Activated T-helper 2 cell treated with anti-CD3 and anti-CD28 coated beads, Interferon-gamma antibody, Interleukin-2, Interleukin-4, amounts not matched to agents 10 μg/mL and 5 μg/mL and 100 μg/mL, durations not matched to agents 14 hours and 24 hours and 36 hours (primary cell): ENCODE data around the gene NUP50. TPM values are rescaled to one million over a fixed set of nuclear protein-coding genes. Genes with fewer than 3 reads are reported as not detected.

Experiments used
- DNase-seq: peaks from one replicate; pipeline ENCODE4 v3.0.0; 2021; ENCODE audit warnings: low spot score
- H3K27ac Mint-ChIP-seq: one replicate; pipeline ENCODE4 v1.8.0; 2021; ENCODE audit warnings: mixed read lengths
- H3K27me3 Mint-ChIP-seq: one replicate; pipeline ENCODE4 v1.8.0; 2021; ENCODE audit warnings: low read depth, mixed read lengths
- H3K36me3 Mint-ChIP-seq: one replicate; pipeline ENCODE4 v1.8.0; 2021; ENCODE audit warnings: low read depth, mixed read lengths
- H3K4me1 Mint-ChIP-seq: one replicate; pipeline ENCODE4 v1.8.0; 2021; ENCODE audit warnings: low read depth, mixed read lengths
- H3K4me3 Mint-ChIP-seq: one replicate; pipeline ENCODE4 v1.8.0; 2021; ENCODE audit warnings: low read depth, mild to moderate bottlenecking, moderate library complexity, mixed read lengths
- H3K9me3 Mint-ChIP-seq: one replicate; pipeline ENCODE4 v1.8.0; 2021; ENCODE audit warnings: mixed read lengths
- intact Hi-C: fragments of 100-400 bp; cut with micrococcal nuclease; formaldehyde crosslinking; loops from one replicate; pipeline ENCODE4 v1.15.1; 2023
- total RNA-seq: library from RNA; stranded (reverse); gene quantifications from 2 replicates; pipeline ENCODE4 v1.2.3, GENCODE V29; 2022

Gene NUP50
- total RNA-seq, 1 donor from 2014 or later, result 150 TPM

- Mint-ChIP-seq H3K27ac (no peak overlapping the region), H3K9me3 (no peaks in the 10 kb centered on the region), H3K36me3 (no peaks in the 10 kb centered on the region), H3K27me3 (no peaks in the 10 kb centered on the region), H3K4me1 (peaks cover 14% of the 10 kb centered on the region), H3K4me3 (no peak overlapping the region)
- DNase-seq, result no peak
- intact Hi-C loops, result no loop called here
These were observed 61.4 kb downstream of the NUP50 start for GRCh38 chr22:45224988-45225731.

GRCh38 chr22:45225732-45226502 is 62.2 kb downstream of the NUP50 start:
- intact Hi-C loops, result no loop called here
- H3K4me3 Mint-ChIP-seq, result no peak overlapping the region
- no peaks in the 10 kb centered on the region for H3K9me3 Mint-ChIP-seq
- no peaks in the 10 kb centered on the region for H3K27me3 Mint-ChIP-seq
- no peaks in the 10 kb centered on the region for H3K36me3 Mint-ChIP-seq
- DNase-seq, result no peak
- peaks cover 14% of the 10 kb centered on the region for H3K4me1 Mint-ChIP-seq
- no peak overlapping the region for H3K27ac Mint-ChIP-seq

GRCh38 chr22:45226503-45227186 is 62.9 kb downstream of the NUP50 start:
- no peak for DNase-seq
- intact Hi-C loops, result no loop called here
- Mint-ChIP-seq H3K4me3 (no peak overlapping the region), H3K36me3 (no peaks in the 10 kb centered on the region), H3K27me3 (no peaks in the 10 kb centered on the region), H3K4me1 (peaks cover 14% of the 10 kb centered on the region), H3K9me3 (no peaks in the 10 kb centered on the region), H3K27ac (no peak overlapping the region)

DNA sequence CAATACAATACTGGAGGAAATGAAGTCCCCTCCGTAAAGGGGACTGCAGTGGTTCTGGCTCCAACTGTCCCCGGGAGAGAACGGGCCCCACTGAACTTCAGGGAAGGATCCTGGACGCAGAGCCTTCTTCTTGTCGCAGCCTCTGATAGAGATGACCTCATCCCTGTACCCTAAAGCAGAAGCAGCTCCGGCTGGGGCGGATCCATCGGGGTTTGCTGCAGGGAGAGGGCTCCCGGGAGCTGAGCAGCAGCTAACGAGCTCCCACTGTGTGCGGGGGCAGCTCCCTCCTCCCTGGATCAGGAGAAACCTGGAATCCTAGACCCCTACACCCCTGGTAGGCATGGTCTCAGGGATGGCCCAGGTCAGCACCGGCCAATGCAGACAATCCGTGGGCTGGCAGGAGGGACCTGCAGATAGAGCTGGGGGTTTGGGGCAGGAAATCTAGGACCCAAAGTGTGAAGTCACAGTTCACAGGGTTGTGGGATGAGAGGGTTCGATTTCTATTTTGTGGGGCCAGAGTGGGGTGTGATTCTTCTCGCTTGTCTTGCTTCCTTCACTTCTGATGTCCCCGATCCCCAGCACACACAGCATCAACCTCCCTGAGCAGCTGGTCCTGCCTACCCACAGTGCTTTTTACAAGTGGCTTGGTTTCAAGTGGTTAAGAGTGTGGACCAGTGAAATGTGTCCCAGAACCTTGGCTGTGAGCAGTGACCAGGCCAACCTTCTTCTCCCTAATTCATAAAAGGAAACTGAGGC is 64.1 kb downstream of the NUP50 start:
- no peaks in the 10 kb centered on the region for H3K36me3 Mint-ChIP-seq
- H3K4me3 Mint-ChIP-seq, result no peak overlapping the region
- intact Hi-C loops, result no loop called here
- no peaks in the 10 kb centered on the region for H3K27me3 Mint-ChIP-seq
- no peak overlapping the region for H3K27ac Mint-ChIP-seq
- H3K4me1 Mint-ChIP-seq, result peaks cover 10% of the 10 kb centered on the region
- DNase-seq, result no peak
- H3K9me3 Mint-ChIP-seq, result no peaks in the 10 kb centered on the region

DNA sequence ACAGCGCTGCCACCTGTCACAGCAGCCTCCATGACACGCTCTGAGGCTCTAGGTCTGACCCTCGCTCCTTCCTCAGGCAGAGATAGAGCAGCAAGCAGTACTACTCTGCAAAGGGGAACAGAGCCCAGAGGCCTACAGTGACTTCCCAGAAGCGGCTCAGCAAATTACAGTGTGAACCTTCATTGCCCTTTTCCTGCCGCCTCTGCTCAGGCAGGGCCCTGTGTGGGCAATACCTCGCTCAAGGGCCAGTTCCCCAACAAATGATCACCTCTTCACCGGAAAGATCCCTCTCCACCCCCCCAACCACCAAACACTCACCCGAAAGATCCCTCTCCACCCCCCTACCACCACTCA is 64.7 kb downstream of the NUP50 start:
- H3K4me1 Mint-ChIP-seq, result peaks cover 7% of the 10 kb centered on the region
- no peaks in the 10 kb centered on the region for H3K9me3 Mint-ChIP-seq
- H3K36me3 Mint-ChIP-seq, result no peaks in the 10 kb centered on the region
- H3K4me3 Mint-ChIP-seq, result no peak overlapping the region
- no peak for DNase-seq
- H3K27ac Mint-ChIP-seq, result no peak overlapping the region
- intact Hi-C loops, result no loop called here
- no peaks in the 10 kb centered on the region for H3K27me3 Mint-ChIP-seq

- H3K27ac Mint-ChIP-seq, result no peak overlapping the region
- H3K4me1 Mint-ChIP-seq, result peaks cover 7% of the 10 kb centered on the region
- H3K9me3 Mint-ChIP-seq, result no peaks in the 10 kb centered on the region
- H3K4me3 Mint-ChIP-seq, result no peak overlapping the region
- no peak for DNase-seq
- H3K27me3 Mint-ChIP-seq, result no peaks in the 10 kb centered on the region
- H3K36me3 Mint-ChIP-seq, result no peaks in the 10 kb centered on the region
- intact Hi-C loops, result no loop called here
These were observed 65.5 kb downstream of the NUP50 start for GRCh38 chr22:45229181-45229580.

DNA sequence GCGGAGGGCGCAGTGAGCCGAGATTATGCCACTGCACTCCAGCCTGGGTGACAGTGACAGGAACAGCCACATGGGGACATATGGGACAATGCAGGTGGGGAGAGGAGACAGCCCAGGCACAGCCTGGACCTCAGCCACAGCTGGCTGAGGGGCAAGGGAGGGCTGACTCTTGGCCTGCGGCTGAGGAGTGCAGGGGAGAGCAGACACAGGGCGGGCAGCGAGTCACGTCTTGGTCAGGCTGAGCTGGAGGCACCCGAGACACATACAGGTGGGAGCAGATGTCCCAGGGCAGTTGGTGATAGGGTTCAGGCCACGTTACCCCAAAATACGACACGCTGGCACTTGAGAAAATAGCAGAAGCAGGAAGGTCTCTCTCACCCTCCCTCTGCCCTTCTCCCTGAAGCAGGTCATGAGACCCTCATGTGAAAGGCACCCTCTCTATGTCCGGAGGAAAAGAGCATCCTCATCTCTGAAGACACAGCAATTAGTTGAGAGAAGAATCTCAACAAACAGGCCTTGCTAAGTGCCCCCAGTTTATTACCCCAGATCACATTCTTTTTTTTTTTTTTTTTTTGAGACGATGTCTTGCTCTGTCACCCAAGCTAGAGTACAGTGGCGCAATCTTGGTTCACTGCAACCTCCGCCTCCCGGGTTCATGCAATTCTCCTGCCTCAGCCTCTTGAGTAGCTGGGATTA is 66.4 kb downstream of the NUP50 start:
- Mint-ChIP-seq H3K4me3 (no peak overlapping the region), H3K9me3 (no peaks in the 10 kb centered on the region), H3K4me1 (peaks cover 7% of the 10 kb centered on the region), H3K36me3 (no peaks in the 10 kb centered on the region), H3K27me3 (no peaks in the 10 kb centered on the region), H3K27ac (no peak overlapping the region)
- intact Hi-C loops, result no loop called here
- no peak for DNase-seq

GRCh38 chr22:45231293-45231692 is 67.6 kb downstream of the NUP50 start:
- intact Hi-C loops, result no loop called here
- no peak overlapping the region for H3K4me3 Mint-ChIP-seq
- no peaks in the 10 kb centered on the region for H3K36me3 Mint-ChIP-seq
- no peak for DNase-seq
- no peaks in the 10 kb centered on the region for H3K9me3 Mint-ChIP-seq
- H3K27me3 Mint-ChIP-seq, result no peaks in the 10 kb centered on the region
- H3K4me1 Mint-ChIP-seq, result peaks cover 8% of the 10 kb centered on the region
- no peak overlapping the region for H3K27ac Mint-ChIP-seq

DNA sequence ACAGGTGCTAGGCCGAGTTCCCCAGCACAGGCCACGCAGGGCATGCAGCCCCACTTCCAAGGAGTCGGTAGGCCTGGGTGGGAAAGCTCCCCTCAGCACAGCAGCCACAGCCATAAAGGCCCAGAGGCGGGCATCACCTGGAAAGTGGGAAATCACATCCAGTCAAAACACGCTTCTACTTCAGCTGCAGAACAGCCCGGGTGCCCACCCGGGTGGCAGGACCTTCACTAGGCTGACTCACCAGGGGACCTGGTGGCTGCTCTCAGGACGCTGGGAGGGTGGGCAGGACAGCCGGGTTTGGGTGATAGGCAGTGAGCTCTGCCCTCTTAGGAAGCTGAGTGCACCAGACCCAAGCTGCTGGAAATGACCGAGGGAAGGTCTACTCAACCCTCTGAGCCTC is 69.7 kb downstream of the NUP50 start:
- Mint-ChIP-seq H3K27me3 (no peaks in the 10 kb centered on the region), H3K4me1 (peaks cover 3% of the 10 kb centered on the region), H3K9me3 (no peaks in the 10 kb centered on the region), H3K27ac (no peak overlapping the region), H3K4me3 (no peak overlapping the region), H3K36me3 (no peaks in the 10 kb centered on the region)
- intact Hi-C loops, result no loop called here
- no peak for DNase-seq

DNA sequence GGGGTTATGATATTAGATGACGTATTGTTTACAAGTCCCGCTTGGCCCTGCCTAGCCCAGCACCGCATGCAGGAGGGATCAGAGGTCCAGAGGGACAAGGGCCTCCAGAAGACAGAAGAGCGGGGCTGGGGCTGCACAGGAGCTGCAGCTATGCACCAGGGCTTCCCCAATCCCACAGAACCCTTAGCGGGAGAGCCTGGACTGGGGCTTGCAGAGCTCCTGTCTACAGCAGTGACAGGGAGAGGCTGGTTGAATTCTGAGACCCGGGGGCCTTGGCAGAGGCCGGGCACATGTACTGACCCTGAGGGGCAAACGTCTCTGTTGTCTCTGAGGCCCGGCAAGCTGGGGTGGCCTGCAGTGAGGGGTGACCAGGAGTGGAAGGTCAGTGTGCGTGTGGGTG is 70.1 kb downstream of the NUP50 start:
- Mint-ChIP-seq H3K27me3 (no peaks in the 10 kb centered on the region), H3K27ac (no peak overlapping the region), H3K9me3 (no peaks in the 10 kb centered on the region), H3K4me3 (no peak overlapping the region), H3K4me1 (peaks cover 1% of the 10 kb centered on the region), H3K36me3 (no peaks in the 10 kb centered on the region)
- DNase-seq, result no peak
- intact Hi-C loops, result no loop called here

- Mint-ChIP-seq H3K27me3 (no peaks in the 10 kb centered on the region), H3K4me3 (no peak overlapping the region), H3K4me1 (peaks cover 8% of the 10 kb centered on the region), H3K36me3 (no peaks in the 10 kb centered on the region), H3K27ac (no peak overlapping the region), H3K9me3 (no peaks in the 10 kb centered on the region)
- DNase-seq, result no peak
- intact Hi-C loops, result no loop called here
These were observed 71.5 kb downstream of the NUP50 start for GRCh38 chr22:45235101-45235777.

- Mint-ChIP-seq H3K36me3 (no peaks in the 10 kb centered on the region), H3K27me3 (no peaks in the 10 kb centered on the region), H3K4me3 (no peak overlapping the region), H3K4me1 (peaks cover 9% of the 10 kb centered on the region), H3K9me3 (no peaks in the 10 kb centered on the region), H3K27ac (no peak overlapping the region)
- DNase-seq, result no peak
- intact Hi-C loops, result no loop called here
These were observed 72.2 kb downstream of the NUP50 start for GRCh38 chr22:45235851-45236342.
